ENCODE measurements around the gene CSF1R.

Gene CSF1R

GRCh38 chr5:150080696-150081435 is 5.5 kb downstream of the CSF1R start (continued):
- TF ChIP-seq PRDM10 (tag by site-specific recombination; IDR thresholded peaks at IDR 0.05) (no peak), KLF1 (tag by site-specific recombination; IDR thresholded peaks at IDR 0.05) (no peak), BCL6B (tag by site-specific recombination; IDR thresholded peaks at IDR 0.05) (no peak), ZFP41 (tag by site-specific recombination; IDR thresholded peaks at IDR 0.05; ENCODE audit: borderline replicate concordance) (no peak), ZNF132 (tag by site-specific recombination; IDR thresholded peaks at IDR 0.05; ENCODE audit: borderline replicate concordance) (no peak), ZNF530 (tag by site-specific recombination; IDR thresholded peaks at IDR 0.05; ENCODE audit: low read depth) (no peak)
- TF ChIP-seq, protein P1, sequence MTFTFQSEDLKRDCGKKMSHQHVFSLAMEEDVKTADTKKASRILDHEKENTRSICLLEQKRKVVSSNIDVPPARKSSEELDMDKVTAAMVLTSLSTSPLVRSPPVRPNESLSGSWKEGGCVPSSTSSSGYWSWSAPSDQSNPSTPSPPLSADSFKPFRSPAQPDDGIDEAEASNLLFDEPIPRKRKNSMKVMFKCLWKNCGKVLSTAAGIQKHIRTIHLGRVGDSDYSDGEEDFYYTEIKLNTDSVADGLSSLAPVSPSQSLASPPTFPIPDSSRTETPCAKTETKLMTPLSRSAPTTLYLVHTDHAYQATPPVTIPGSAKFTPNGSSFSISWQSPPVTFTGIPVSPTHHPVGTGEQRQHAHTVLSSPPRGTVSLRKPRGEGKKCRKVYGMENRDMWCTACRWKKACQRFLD (tag by site-specific recombination; IDR thresholded peaks at IDR 0.05): no peak

DNA sequence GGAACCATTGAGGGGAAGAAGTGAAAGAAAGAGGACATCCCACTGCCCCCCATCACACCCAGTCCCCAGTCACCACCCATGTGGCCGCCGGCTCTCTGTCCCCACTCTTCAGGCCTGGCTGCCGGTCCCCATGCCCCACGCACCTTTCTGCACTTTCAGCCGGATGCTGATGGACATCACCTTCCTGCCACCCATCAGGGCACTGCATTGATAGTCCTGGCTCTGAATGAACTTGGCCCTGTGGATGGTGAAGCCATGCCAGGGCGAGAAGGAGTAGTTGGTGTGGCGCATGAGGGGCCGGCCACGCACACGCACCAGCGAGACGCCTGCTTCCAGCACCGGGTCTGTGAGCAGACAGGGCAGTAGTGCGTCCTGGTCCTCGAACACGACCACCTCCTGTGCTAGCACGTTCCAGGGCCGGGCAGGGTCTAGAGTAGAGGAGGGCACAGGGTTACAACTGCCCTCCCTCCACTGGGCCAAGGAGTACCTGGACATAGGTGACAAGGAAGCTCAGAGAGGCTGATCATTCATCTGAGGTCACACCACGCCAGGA is 6.4 kb downstream of the CSF1R start:
- CTCF ChIA-PET: no interaction called here
- H3K9me3 ChIP-seq (ENCODE audit: control insufficient read depth, insufficient read depth, low read depth, low read length): no peaks in the 10 kb centered on the region
- H3K36me3 ChIP-seq (ENCODE audit: control insufficient read depth in 2 of 2, insufficient read depth in 1 of 2, low read length in 2 of 2): no peaks in the 10 kb centered on the region
- TF ChIP-seq ZBTB8A (tag by site-specific recombination; IDR thresholded peaks at IDR 0.05) (no peak), ZNF157 (tag by site-specific recombination; IDR thresholded peaks at IDR 0.05) (no peak), ZNF513 (tag by site-specific recombination; IDR thresholded peaks at IDR 0.05) (no peak), ZSCAN5A (tag by site-specific recombination; IDR thresholded peaks at IDR 0.05) (no peak), ZNF521 (tag by site-specific recombination; IDR thresholded peaks at IDR 0.05) (no peak), ZNF416 (tag by site-specific recombination; IDR thresholded peaks at IDR 0.05) (no peak)
- no peak overlapping the region for H3K4me3 ChIP-seq (ENCODE audit: low read depth, low read length)
- POLR2A ChIA-PET: no interaction called here
- no peaks in the 10 kb centered on the region for H3K4me1 ChIP-seq (ENCODE audit: control insufficient read depth, insufficient read depth, low read length)
- H3K27ac ChIP-seq (ENCODE audit: extremely low read depth, low read depth, low read length): no peak overlapping the region

All from HEK293 (cell line).